Keratinocyte (primary cell): ENCODE results near the gene SPANXN4. TPM values are rescaled to one million over a fixed set of nuclear protein-coding genes. Genes with fewer than 3 reads are reported as not detected.

ENCODE experiments used
- DNase-seq: peaks from one replicate; pipeline ENCODE4 v3.0.0-alpha.2; 2011; ENCODE audit warnings: low read depth, missing footprints, low spot score
- FAIRE-seq: peaks from 2 replicates; lab custom pipeline; 2011; peaks lifted over from hg19 to GRCh38; lab: Jason Lieb, UNC
- H2AFZ ChIP-seq: 2 replicates; pipeline ENCODE4 v1.6.0; 2012; ENCODE audit warnings: low read length, control low read depth, inconsistent platforms; ENCODE audit not compliant: control insufficient read depth
- H3K27ac ChIP-seq: 2 replicates; pipeline ENCODE4 v1.5.1; 2011; ENCODE audit warnings: low read length; ENCODE audit not compliant: control insufficient read depth, insufficient read depth
- H3K27me3 ChIP-seq: 3 replicates; pipeline ENCODE4 v1.6.0; 2011; ENCODE audit warnings: low read length; ENCODE audit not compliant: control insufficient read depth, insufficient read depth; ENCODE audit errors: extremely low read depth
- H3K36me3 ChIP-seq, 2 experiments: 2 replicates in 1 of 2; 3 replicates in 1 of 2; pipeline ENCODE4 v1.5.1; 2011; ENCODE audit warnings: low read length in 2 of 2, mild to moderate bottlenecking in 1 of 2; ENCODE audit not compliant: control insufficient read depth in 2 of 2, insufficient read depth in 2 of 2; ENCODE audit errors: extremely low read depth in 1 of 2
- H3K4me1 ChIP-seq: 3 replicates; pipeline ENCODE4 v1.5.1; 2011; ENCODE audit warnings: low read length; ENCODE audit not compliant: control insufficient read depth, insufficient read depth; ENCODE audit errors: extremely low read depth
- H3K4me2 ChIP-seq: 3 replicates; pipeline ENCODE4 v1.6.0; 2011; ENCODE audit warnings: low read depth, low read length; ENCODE audit not compliant: control insufficient read depth, insufficient read depth; ENCODE audit errors: extremely low read depth
- H3K4me3 ChIP-seq, 3 experiments: fragments of 200-600 bp in 1 of 3; sonication (generic) in 1 of 3; 2 replicates in 2 of 3; 3 replicates in 1 of 3; pipeline ENCODE4 v1.5.1; 2011 to 2016; ENCODE audit warnings: low read length in 3 of 3, mild to moderate bottlenecking in 3 of 3, control low read depth in 2 of 3, inconsistent platforms in 1 of 3, low read depth in 1 of 3, mixed read lengths in 1 of 3, mixed run types in 1 of 3, moderate library complexity in 1 of 3; ENCODE audit not compliant: control insufficient read depth in 2 of 3, insufficient read depth in 2 of 3; ENCODE audit errors: extremely low read depth in 1 of 3
- H3K79me2 ChIP-seq: 2 replicates; pipeline ENCODE4 v1.6.0; 2012; ENCODE audit warnings: low read length; ENCODE audit not compliant: control insufficient read depth, insufficient read depth
- H3K9ac ChIP-seq: 3 replicates; pipeline ENCODE4 v1.6.0; 2011; ENCODE audit warnings: low read length; ENCODE audit not compliant: control insufficient read depth, insufficient read depth; ENCODE audit errors: extremely low read depth
- H3K9me1 ChIP-seq: 3 replicates; pipeline ENCODE4 v1.6.0; 2011; ENCODE audit warnings: low read length; ENCODE audit not compliant: control insufficient read depth, insufficient read depth; ENCODE audit errors: extremely low read depth
- H3K9me3 ChIP-seq: 2 replicates; pipeline ENCODE4 v1.5.1; 2012; ENCODE audit warnings: low read depth, low read length; ENCODE audit not compliant: control insufficient read depth
- H4K20me1 ChIP-seq: 3 replicates; pipeline ENCODE4 v1.6.0; 2011; ENCODE audit warnings: low read length; ENCODE audit not compliant: control insufficient read depth, insufficient read depth; ENCODE audit errors: extremely low read depth
- EZH2 ChIP-seq: IDR thresholded peaks from one replicate; pipeline ENCODE4 v1.6.1; 2012; ENCODE audit warnings: inconsistent platforms, mild to moderate bottlenecking, low read length, moderate library complexity
- dilution Hi-C: fragments of 300-500 bp; cut with MboI; formaldehyde crosslinking; loops from one replicate; pipeline ENCODE4 v1.7.0; 2020; ENCODE audit warnings: low sequenced_read_pairs; ENCODE audit not compliant: extremely low pct_ligation_motif_present
- polyA minus RNA-seq, 3 experiments: library from RNA; depleted of rRNA, polyadenylated mRNA; stranded (reverse); fragments of >200 nt; gene quantifications; 1 replicate in 1 of 3; 2 replicates in 1 of 3; 3 replicates in 1 of 3; pipeline ENCODE4 v1.2.3, GENCODE V29; 2011
- polyA plus RNA-seq, 5 experiments: library from polyadenylated mRNA; depleted of rRNA in 3 of 5; stranded (reverse) in 3 of 5; stranded (forward) in 1 of 5; unstranded in 1 of 5; fragments of >200 nt; gene quantifications; 1 replicate in 1 of 5; 2 replicates in 3 of 5; 3 replicates in 1 of 5; pipeline versions ENCODE4 v1.2.1 to v1.2.3, GENCODE V29; 2011 to 2012; ENCODE audit warnings: missing spikeins in 2 of 5, low read depth in 1 of 5, low replicate concordance in 1 of 5
- TF ChIP-seq, protein P1 (sequence below), 3 experiments: IDR thresholded peaks in 1 of 3; conservative IDR thresholded peaks in 1 of 3; optimal IDR thresholded peaks in 1 of 3; 2 replicates in 2 of 3; 3 replicates in 1 of 3; pipeline versions ENCODE3 to v1.5.1; 2011; ENCODE audit warnings: low read length in 3 of 3, mild to moderate bottlenecking in 3 of 3, moderate library complexity in 2 of 3, control low read depth in 1 of 3, inconsistent platforms in 1 of 3; ENCODE audit not compliant: insufficient read depth in 2 of 3; ENCODE audit errors: extremely low read depth in 1 of 3

SPANXN4 gene
- polyA plus RNA-seq (not detected in 3 replicates), polyA minus RNA-seq (not detected in 3 replicates)
- polyA plus RNA-seq (2011; ENCODE audit: low read depth): not detected
- not detected in 2 replicates for polyA plus RNA-seq (2011; cell fraction: cytosol; rRNA removed)
- polyA plus RNA-seq (2011; cell fraction: nucleus; rRNA removed): not detected in 2 replicates
- not detected in 2 replicates for polyA plus RNA-seq (2012; ENCODE audit: low replicate concordance)
- not detected for polyA minus RNA-seq (2011; cell fraction: cytosol; rRNA and poly(A)+ RNA removed)
- polyA minus RNA-seq (2011; cell fraction: nucleus; rRNA and poly(A)+ RNA removed): not detected in 2 replicates

GRCh38 chrX:143025628-143026027 is at the start of gene SPANXN4:
Gene SPANXN4, plus strand, starts transcription at chrX:143025928. Its CDS starts 87 bp downstream, at chrX:143026015.
- H3K36me3 ChIP-seq: no peaks in the 10 kb centered on the region
- dilution Hi-C loops: no loop called here
- no peak within 1 kb of the TSS for H3K4me3 ChIP-seq
- no peaks in the 10 kb centered on the region for H3K27me3 ChIP-seq
- H3K9me3 ChIP-seq: no peaks in the 10 kb centered on the region
- H3K9ac ChIP-seq: no peak within 1 kb of the TSS
- no peaks in the 10 kb centered on the region for H3K79me2 ChIP-seq
- H4K20me1 ChIP-seq: no peaks in the 10 kb centered on the region
- no peaks in the 10 kb centered on the region for H3K9me1 ChIP-seq
- no peak within 1 kb of the TSS for H3K27ac ChIP-seq
- FAIRE-seq (no peak), DNase-seq (no peak)
- H3K4me2 ChIP-seq: no peak within 1 kb of the TSS
- no peak for TF ChIP-seq EZH2
- TF ChIP-seq, protein P1, sequence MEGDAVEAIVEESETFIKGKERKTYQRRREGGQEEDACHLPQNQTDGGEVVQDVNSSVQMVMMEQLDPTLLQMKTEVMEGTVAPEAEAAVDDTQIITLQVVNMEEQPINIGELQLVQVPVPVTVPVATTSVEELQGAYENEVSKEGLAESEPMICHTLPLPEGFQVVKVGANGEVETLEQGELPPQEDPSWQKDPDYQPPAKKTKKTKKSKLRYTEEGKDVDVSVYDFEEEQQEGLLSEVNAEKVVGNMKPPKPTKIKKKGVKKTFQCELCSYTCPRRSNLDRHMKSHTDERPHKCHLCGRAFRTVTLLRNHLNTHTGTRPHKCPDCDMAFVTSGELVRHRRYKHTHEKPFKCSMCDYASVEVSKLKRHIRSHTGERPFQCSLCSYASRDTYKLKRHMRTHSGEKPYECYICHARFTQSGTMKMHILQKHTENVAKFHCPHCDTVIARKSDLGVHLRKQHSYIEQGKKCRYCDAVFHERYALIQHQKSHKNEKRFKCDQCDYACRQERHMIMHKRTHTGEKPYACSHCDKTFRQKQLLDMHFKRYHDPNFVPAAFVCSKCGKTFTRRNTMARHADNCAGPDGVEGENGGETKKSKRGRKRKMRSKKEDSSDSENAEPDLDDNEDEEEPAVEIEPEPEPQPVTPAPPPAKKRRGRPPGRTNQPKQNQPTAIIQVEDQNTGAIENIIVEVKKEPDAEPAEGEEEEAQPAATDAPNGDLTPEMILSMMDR (optimal IDR thresholded peaks at IDR 0.05 in 1 of 3, IDR thresholded peaks at IDR 0.05 in 1 of 3, conservative IDR thresholded peaks at IDR 0.05 in 1 of 3; ENCODE audit: extremely low read depth in 1 of 3, insufficient read depth in 2 of 3, low read length in 3 of 3): no peak
- no peak within 1 kb of the TSS for H2AFZ ChIP-seq
- no peaks in the 10 kb centered on the region for H3K4me1 ChIP-seq

- no peak overlapping the region for H3K27ac ChIP-seq
- no peaks in the 10 kb centered on the region for H3K9me1 ChIP-seq
- no peak overlapping the region for H3K9ac ChIP-seq
- H3K36me3 ChIP-seq: no peaks in the 10 kb centered on the region
- FAIRE-seq (no peak), DNase-seq (no peak)
- H3K9me3 ChIP-seq: peaks cover 2% of the 10 kb centered on the region
- dilution Hi-C loops: no loop called here
- H3K79me2 ChIP-seq: no peaks in the 10 kb centered on the region
- H3K4me3 ChIP-seq: no peak overlapping the region
- H2AFZ ChIP-seq: no peak overlapping the region
- no peaks in the 10 kb centered on the region for H4K20me1 ChIP-seq
- TF ChIP-seq EZH2: no peak
- TF ChIP-seq, protein P1 (optimal IDR thresholded peaks at IDR 0.05 in 1 of 3, IDR thresholded peaks at IDR 0.05 in 1 of 3, conservative IDR thresholded peaks at IDR 0.05 in 1 of 3; ENCODE audit: extremely low read depth in 1 of 3, insufficient read depth in 2 of 3, low read length in 3 of 3): no peak
- H3K4me2 ChIP-seq: no peak overlapping the region
- H3K27me3 ChIP-seq: no peaks in the 10 kb centered on the region
- H3K4me1 ChIP-seq: no peaks in the 10 kb centered on the region
Measured at GRCh38 chrX:142977128-142977914, 48.4 kb upstream of the SPANXN4 start.
